Breast epithelium (tissue), 4 donors: ENCODE results near the gene RRAGD. TPM values are rescaled to one million over a fixed set of nuclear protein-coding genes. Genes with fewer than 3 reads are reported as not detected.

Experiments used
- DNase-seq, 2 donors: peaks; one replicate each; pipeline ENCODE4 v3.0.0-alpha.2; 2019; ENCODE audit warnings: low spot score in 2 of 2
- H3K27ac ChIP-seq, 2 donors: fragments of 200-600 bp; sonication (generic) in 1 of 2; one replicate each; pipeline ENCODE4 v1.5.1; 2016 to 2019; ENCODE audit warnings: mild to moderate bottlenecking in 1 of 2
- H3K27me3 ChIP-seq, 2 donors: fragments of 200-600 bp; sonication (generic) in 1 of 2; one replicate each; pipeline versions ENCODE4 v1.5.1 to v1.6.0; 2017 to 2019; ENCODE audit warnings: control low read depth in 1 of 2, mild to moderate bottlenecking in 1 of 2
- H3K36me3 ChIP-seq: fragments of 200-600 bp; one replicate; pipeline ENCODE4 v1.5.1; 2019
- H3K4me1 ChIP-seq, 2 donors: fragments of 200-600 bp; sonication (generic); one replicate each; pipeline ENCODE4 v1.5.1; 2016 to 2019; ENCODE audit warnings: control low read depth in 1 of 2
- H3K4me3 ChIP-seq, 3 donors: fragments of 200-600 bp; sonication (generic); 1 replicate in 2 of 3; 2 replicates in 1 of 3; pipeline ENCODE4 v1.5.1; 2016 to 2019; ENCODE audit warnings: mild to moderate bottlenecking in 3 of 3, moderate library complexity in 2 of 3
- H3K9me3 ChIP-seq, 2 donors: fragments of 200-600 bp; sonication (generic) in 1 of 2; one replicate each; pipeline ENCODE4 v1.5.1; 2016 to 2019; ENCODE audit warnings: control low read depth in 1 of 2
- POLR2A ChIP-seq: fragments of 450-650 bp; IDR thresholded peaks from one replicate; pipeline ENCODE4 v1.6.1; 2016; ENCODE audit warnings: antibody characterized with exemption, mild to moderate bottlenecking, moderate library complexity
- POLR2AphosphoS5 ChIP-seq, 3 donors: sonication (generic); formaldehyde crosslinking; IDR thresholded peaks; one replicate each; pipeline ENCODE4 v1.6.1; 2017; ENCODE audit warnings: antibody characterized with exemption in 3 of 3
- intact Hi-C: fragments of 100-400 bp; cut with DNase I; formaldehyde crosslinking; loops from one replicate; pipeline ENCODE4 v1.15.1; 2023; ENCODE audit warnings: low total_unique reads
- total RNA-seq, 3 donors: library from RNA; depleted of rRNA; stranded (reverse); fragments of >200 nt; gene quantifications; one replicate each; pipeline ENCODE4 v1.1.0, GENCODE V29; 2016
- TF ChIP-seq, protein P1 (sequence below), 3 donors: fragments of 450-650 bp; IDR thresholded peaks; one replicate each; pipeline ENCODE4 v1.5.1; 2016 to 2017; ENCODE audit warnings: antibody characterized with exemption in 3 of 3, mild to moderate bottlenecking in 3 of 3, moderate library complexity in 3 of 3

Gene RRAGD
- total RNA-seq, 3 donors from 2014 or later, result 12.8 to 38.6 (median 23.9) TPM

DNA sequence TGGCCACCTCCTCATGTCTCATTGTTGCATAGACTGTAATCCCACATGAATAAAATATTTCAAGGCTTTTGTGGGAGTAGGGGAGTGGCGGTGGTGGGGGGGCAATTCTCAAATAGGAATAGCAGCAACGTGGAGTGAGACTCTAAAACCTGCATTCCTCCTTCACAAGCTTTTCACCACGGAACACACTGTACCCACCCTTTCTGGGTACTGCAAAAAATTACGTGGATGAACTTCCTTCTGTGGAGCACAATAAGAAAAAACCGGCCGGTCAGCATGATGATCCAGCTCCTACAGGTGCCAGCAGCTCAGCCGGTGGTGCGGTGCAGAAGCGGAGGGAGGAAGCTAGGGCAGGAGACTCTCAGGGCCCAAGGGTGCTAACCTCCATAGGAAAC is 930 bp upstream of the RRAGD start:
- Histone ChIP-seq H3K36me3 (no peaks in the 10 kb centered on the region), H3K9me3 (no peaks in the 10 kb centered on the region), H3K27ac (peak overlapping the region; percentile 28 to 81), H3K4me1 (no peaks in the 10 kb centered on the region), H3K4me3 (peak overlapping the region; percentile 62 to 97 (median 84)), H3K27me3 (no peaks in the 10 kb centered on the region)
- intact Hi-C loops, result no loop called here
- peak in 1 of 2 donors; percentile 62 for DNase-seq
- TF ChIP-seq POLR2A (no peak), POLR2AphosphoS5 (IDR thresholded peaks at IDR 0.05) (peak in 1 of 3 donors; percentile 18)
- TF ChIP-seq, protein P1, sequence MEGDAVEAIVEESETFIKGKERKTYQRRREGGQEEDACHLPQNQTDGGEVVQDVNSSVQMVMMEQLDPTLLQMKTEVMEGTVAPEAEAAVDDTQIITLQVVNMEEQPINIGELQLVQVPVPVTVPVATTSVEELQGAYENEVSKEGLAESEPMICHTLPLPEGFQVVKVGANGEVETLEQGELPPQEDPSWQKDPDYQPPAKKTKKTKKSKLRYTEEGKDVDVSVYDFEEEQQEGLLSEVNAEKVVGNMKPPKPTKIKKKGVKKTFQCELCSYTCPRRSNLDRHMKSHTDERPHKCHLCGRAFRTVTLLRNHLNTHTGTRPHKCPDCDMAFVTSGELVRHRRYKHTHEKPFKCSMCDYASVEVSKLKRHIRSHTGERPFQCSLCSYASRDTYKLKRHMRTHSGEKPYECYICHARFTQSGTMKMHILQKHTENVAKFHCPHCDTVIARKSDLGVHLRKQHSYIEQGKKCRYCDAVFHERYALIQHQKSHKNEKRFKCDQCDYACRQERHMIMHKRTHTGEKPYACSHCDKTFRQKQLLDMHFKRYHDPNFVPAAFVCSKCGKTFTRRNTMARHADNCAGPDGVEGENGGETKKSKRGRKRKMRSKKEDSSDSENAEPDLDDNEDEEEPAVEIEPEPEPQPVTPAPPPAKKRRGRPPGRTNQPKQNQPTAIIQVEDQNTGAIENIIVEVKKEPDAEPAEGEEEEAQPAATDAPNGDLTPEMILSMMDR (IDR thresholded peaks at IDR 0.05), result no peak

DNA sequence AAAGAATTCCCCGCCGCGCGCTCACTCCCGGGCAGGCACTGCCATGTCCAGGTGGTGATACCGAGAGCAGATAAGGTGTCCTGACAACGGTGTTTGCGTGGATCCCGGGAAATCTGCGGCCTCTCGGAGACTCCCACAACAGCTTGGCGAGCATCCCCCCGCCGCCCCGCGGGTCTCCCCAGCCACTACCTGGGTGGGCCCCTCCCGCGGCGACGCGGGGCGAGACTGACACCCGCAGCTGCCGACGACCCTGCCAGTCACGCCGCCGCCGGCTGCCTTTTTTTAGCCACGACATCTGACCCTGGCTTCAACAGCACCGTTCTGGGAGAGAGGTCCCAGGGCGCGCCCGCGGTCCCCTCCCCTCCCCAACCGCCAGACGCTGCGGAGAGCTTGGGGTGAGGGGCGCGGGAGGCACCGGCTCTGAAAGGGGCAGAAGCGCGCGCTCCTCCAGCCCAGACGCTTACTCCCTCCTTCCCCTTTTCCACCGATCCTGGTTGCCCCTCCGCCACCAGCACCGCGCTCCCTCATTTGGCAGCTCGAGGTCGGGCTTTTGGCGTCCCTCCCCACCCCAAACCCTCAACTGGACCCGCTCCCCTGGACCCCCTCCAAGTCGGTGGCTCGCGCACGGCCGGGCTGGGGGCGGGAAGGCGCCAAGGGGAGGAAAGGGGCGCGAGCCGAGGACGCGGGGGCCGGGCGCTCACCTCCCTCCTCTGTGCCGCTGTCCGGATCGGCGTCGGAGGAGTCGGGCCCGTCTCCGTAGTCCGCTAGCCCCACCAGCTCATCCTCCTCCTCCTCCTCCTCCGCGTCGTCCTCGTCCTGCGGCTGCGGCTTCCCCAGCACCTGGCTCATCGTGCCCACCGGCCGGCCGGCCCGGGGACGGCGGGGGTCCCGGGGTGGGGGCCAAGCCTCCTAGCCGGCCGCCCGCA is 665 bp downstream of the RRAGD start:
- Histone ChIP-seq H3K4me1 (no peaks in the 10 kb centered on the region), H3K27me3 (no peaks in the 10 kb centered on the region), H3K27ac (peak overlapping the region; percentile 28 to 81), H3K9me3 (no peaks in the 10 kb centered on the region), H3K4me3 (peak overlapping the region; percentile 62 to 97 (median 84)), H3K36me3 (no peaks in the 10 kb centered on the region)
- intact Hi-C loops, result no loop called here
- DNase-seq, result peak; percentile 22 to 52
- TF ChIP-seq, protein P1 (IDR thresholded peaks at IDR 0.05), result no peak
- no peak for TF ChIP-seq POLR2AphosphoS5 (IDR thresholded peaks at IDR 0.05)
- no peak for TF ChIP-seq POLR2A

DNA sequence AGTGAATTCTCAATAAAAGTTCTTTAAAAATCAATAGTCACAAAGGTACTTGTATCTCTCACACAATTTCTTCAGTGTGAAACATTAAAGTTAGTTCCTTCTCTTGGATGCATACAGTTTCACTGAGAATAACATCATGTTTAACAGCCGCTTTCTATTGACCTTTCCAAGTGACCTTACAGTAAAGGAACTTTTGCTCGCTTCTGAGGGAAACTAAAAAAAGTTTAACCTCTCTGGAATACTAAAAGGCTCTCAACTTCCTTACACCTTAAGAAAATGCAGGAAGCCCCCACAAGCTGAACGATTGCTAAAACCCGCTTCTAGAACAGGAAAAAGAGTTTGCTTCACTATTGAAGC is 1.3 kb downstream of the RRAGD start:
- TF ChIP-seq, protein P1 (IDR thresholded peaks at IDR 0.05), result no peak
- TF ChIP-seq POLR2A, result no peak
- Histone ChIP-seq H3K27ac (peak overlapping the region; percentile 28 to 81), H3K36me3 (no peaks in the 10 kb centered on the region), H3K27me3 (no peaks in the 10 kb centered on the region), H3K4me3 (peak overlapping the region; percentile 62 to 97 (median 84)), H3K9me3 (no peaks in the 10 kb centered on the region), H3K4me1 (no peaks in the 10 kb centered on the region)
- DNase-seq, result no peak
- intact Hi-C loops, result no loop called here

DNA sequence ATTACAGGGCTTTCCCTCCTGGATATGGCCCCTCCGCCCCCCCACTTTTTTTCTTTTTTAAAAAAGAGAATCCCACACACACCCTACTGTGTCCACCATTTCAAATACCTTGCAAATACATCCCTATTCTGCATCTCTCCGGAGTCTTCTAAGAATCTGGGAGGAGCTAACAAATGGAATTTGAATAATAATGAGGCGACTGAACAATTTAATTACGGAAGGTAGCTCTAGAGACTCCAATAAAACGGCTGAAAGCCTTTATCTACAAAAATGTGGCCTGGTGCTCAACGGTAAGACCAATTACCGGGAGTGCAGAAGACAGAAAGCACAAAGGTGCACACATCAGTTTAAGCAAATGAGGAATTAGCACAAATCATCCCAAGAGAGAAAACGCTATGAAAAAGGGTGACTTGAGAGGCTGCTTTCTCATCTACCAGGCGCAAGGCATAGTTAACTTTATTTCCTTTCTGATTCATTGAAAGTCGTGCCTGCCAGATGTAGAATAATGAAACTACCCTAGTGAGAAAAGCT is 1.8 kb downstream of the RRAGD start:
- Histone ChIP-seq H3K9me3 (no peaks in the 10 kb centered on the region), H3K4me3 (peak overlapping the region in 2 of 3 donors; percentile 84 to 97), H3K4me1 (no peaks in the 10 kb centered on the region), H3K27ac (no peak overlapping the region), H3K36me3 (no peaks in the 10 kb centered on the region), H3K27me3 (no peaks in the 10 kb centered on the region)
- intact Hi-C loops, result no loop called here
- TF ChIP-seq, protein P1 (IDR thresholded peaks at IDR 0.05), result no peak
- no peak for TF ChIP-seq POLR2AphosphoS5 (IDR thresholded peaks at IDR 0.05)
- TF ChIP-seq POLR2A, result no peak
- no peak for DNase-seq

DNA sequence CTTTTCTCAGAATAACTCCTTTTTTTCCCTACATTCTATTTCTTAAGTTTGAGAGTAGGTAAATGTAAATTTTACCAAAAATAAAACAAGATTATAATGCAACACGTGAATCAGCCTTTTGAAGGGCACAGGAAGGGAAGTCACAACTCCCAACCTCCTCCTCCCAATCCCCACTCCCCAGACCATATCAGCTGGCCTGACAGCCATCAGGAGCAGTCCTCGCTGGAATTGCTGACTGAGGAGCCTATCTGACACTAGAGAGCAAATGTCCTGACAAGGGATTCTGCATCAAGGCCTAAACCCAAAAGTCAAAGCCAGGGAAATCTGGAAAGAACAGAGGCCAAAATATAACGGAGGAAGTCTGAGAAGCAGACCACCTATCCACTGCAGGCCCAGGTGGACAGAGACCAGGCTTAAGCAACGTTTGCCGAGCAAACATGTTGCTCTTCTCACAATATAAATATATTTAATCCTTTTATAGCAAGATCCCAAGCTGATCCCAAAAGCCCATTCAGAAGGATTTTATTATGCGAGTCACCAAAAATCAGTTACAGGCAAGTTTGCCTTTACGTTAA is 2.5 kb downstream of the RRAGD start:
- DNase-seq, result no peak
- Histone ChIP-seq H3K9me3 (no peaks in the 10 kb centered on the region), H3K4me3 (no peak overlapping the region), H3K27ac (no peak overlapping the region), H3K4me1 (no peaks in the 10 kb centered on the region), H3K27me3 (no peaks in the 10 kb centered on the region), H3K36me3 (no peaks in the 10 kb centered on the region)
- intact Hi-C loops, result no loop called here
- TF ChIP-seq POLR2AphosphoS5 (IDR thresholded peaks at IDR 0.05), result no peak
- no peak for TF ChIP-seq POLR2A
- TF ChIP-seq, protein P1 (IDR thresholded peaks at IDR 0.05), result no peak
